ENCODE data around the gene PKDCC. TPM values are rescaled to one million over a fixed set of nuclear protein-coding genes. Genes with fewer than 3 reads are reported as not detected.

Gene PKDCC
- total and polyA plus RNA-seq, 2 of the 13 experiments (the other 11 are each of a cell fraction or from before 2014, with no cell fraction given) = 52.6 to 58.8 TPM

DNA sequence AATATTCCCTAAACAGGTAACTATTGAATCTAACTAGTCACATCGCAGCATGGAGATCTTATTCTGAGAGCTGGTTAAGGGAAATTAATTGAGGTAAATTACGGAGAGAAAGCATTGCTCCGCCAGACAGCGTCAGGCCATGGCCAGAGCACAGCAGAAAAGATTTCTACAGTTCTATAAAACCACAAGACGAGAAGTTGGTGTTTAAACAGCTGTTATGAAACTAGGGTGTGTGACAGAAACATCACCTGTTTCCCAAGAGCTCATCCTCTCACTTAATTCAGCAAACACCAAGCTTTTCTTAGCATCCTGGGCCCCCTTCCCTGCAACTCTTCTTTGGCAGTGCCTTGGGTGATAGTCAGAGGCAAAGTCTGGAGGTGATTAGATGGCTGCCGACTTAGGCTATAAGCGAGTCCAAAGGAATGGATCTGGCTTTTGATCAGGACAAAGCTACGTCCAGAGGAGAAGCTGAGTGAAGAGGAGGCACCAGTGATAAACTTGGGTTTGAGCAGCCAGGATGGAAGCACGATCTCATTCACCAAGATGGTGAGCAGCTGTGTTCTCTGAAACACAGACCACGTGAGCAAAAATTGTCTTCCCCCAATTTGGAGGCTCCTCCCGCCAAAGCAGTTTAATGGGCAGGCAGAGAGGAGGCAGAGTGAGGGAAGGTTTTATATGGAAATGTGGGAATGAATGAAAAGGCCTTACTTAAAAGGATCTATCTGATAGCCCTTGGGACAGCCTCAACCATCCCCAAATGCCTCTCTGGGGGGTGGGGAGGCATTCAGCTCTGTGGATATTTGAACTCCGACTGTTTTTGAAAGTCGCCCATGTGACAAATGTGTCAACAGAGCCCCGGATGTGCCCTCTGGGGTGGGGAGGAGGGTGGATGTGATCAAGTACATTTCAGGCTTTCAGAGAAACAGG is 57.8 kb downstream of the PKDCC start (continued):
- TF ChIP-seq ZFYVE20 (CRISPR knock-in tag; IDR thresholded peaks at IDR 0.05; ENCODE audit: borderline replicate concordance, low read depth) (no peak), CCAR2 (optimal IDR thresholded peaks at IDR 0.05; ENCODE audit: low read depth, low read length) (no peak), ETV6 (CRISPR knock-in tag; conservative IDR thresholded peaks at IDR 0.05) (no peak), HNRNPL (IDR thresholded peaks at IDR 0.05; ENCODE audit: low read depth, low read length) (no peak), FOXO1 (CRISPR knock-in tag; IDR thresholded peaks at IDR 0.05) (peak; percentile 89; the same call in 1 of the 2 replicates), ZNF737 (CRISPR knock-in tag; IDR thresholded peaks at IDR 0.05; ENCODE audit: borderline replicate concordance) (no peak), TOE1 (CRISPR knock-in tag; IDR thresholded peaks at IDR 0.05) (peak; percentile 95), CBFB (CRISPR knock-in tag; IDR thresholded peaks at IDR 0.05) (peak; percentile 33), ZNF619 (CRISPR knock-in tag; IDR thresholded peaks at IDR 0.05) (peak; percentile 48; the same call in 1 of the 2 replicates), CENPX (CRISPR knock-in tag; IDR thresholded peaks at IDR 0.05) (no peak), ZNF788 (CRISPR knock-in tag; IDR thresholded peaks at IDR 0.05; ENCODE audit: borderline replicate concordance) (peak; percentile 78; the same call in 1 of the 2 replicates), SMYD3 (CRISPR knock-in tag; IDR thresholded peaks at IDR 0.05) (no peak), ZNF644 (CRISPR knock-in tag; IDR thresholded peaks at IDR 0.05; ENCODE audit: low read depth) (peak; percentile 70; the same call in 1 of the 2 replicates), TMF1 (CRISPR knock-in tag; IDR thresholded peaks at IDR 0.05; ENCODE audit: low read depth) (no peak)
- TF ChIP-seq, protein P1, sequence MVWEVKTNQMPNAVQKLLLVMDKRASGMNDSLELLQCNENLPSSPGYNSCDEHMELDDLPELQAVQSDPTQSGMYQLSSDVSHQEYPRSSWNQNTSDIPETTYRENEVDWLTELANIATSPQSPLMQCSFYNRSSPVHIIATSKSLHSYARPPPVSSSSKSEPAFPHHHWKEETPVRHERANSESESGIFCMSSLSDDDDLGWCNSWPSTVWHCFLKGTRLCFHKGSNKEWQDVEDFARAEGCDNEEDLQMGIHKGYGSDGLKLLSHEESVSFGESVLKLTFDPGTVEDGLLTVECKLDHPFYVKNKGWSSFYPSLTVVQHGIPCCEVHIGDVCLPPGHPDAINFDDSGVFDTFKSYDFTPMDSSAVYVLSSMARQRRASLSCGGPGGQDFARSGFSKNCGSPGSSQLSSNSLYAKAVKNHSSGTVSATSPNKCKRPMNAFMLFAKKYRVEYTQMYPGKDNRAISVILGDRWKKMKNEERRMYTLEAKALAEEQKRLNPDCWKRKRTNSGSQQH (CRISPR knock-in tag; IDR thresholded peaks at IDR 0.05; ENCODE audit: low read depth) = no peak
- TF ChIP-seq, protein P2, sequence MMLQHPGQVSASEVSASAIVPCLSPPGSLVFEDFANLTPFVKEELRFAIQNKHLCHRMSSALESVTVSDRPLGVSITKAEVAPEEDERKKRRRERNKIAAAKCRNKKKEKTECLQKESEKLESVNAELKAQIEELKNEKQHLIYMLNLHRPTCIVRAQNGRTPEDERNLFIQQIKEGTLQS (CRISPR knock-in tag; IDR thresholded peaks at IDR 0.05) = no peak
- TF ChIP-seq, protein P3, sequence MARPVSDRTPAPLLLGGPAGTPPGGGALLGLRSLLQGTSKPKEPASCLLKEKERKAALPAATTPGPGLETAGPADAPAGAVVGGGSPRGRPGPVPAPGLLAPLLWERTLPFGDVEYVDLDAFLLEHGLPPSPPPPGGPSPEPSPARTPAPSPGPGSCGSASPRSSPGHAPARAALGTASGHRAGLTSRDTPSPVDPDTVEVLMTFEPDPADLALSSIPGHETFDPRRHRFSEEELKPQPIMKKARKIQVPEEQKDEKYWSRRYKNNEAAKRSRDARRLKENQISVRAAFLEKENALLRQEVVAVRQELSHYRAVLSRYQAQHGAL (CRISPR knock-in tag; IDR thresholded peaks at IDR 0.05; ENCODE audit: not compliant biosample characterization) = no peak
- TF ChIP-seq, protein P4, sequence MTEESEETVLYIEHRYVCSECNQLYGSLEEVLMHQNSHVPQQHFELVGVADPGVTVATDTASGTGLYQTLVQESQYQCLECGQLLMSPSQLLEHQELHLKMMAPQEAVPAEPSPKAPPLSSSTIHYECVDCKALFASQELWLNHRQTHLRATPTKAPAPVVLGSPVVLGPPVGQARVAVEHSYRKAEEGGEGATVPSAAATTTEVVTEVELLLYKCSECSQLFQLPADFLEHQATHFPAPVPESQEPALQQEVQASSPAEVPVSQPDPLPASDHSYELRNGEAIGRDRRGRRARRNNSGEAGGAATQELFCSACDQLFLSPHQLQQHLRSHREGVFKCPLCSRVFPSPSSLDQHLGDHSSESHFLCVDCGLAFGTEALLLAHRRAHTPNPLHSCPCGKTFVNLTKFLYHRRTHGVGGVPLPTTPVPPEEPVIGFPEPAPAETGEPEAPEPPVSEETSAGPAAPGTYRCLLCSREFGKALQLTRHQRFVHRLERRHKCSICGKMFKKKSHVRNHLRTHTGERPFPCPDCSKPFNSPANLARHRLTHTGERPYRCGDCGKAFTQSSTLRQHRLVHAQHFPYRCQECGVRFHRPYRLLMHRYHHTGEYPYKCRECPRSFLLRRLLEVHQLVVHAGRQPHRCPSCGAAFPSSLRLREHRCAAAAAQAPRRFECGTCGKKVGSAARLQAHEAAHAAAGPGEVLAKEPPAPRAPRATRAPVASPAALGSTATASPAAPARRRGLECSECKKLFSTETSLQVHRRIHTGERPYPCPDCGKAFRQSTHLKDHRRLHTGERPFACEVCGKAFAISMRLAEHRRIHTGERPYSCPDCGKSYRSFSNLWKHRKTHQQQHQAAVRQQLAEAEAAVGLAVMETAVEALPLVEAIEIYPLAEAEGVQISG (CRISPR knock-in tag; IDR thresholded peaks at IDR 0.05) = no peak
- TF ChIP-seq, protein P5, sequence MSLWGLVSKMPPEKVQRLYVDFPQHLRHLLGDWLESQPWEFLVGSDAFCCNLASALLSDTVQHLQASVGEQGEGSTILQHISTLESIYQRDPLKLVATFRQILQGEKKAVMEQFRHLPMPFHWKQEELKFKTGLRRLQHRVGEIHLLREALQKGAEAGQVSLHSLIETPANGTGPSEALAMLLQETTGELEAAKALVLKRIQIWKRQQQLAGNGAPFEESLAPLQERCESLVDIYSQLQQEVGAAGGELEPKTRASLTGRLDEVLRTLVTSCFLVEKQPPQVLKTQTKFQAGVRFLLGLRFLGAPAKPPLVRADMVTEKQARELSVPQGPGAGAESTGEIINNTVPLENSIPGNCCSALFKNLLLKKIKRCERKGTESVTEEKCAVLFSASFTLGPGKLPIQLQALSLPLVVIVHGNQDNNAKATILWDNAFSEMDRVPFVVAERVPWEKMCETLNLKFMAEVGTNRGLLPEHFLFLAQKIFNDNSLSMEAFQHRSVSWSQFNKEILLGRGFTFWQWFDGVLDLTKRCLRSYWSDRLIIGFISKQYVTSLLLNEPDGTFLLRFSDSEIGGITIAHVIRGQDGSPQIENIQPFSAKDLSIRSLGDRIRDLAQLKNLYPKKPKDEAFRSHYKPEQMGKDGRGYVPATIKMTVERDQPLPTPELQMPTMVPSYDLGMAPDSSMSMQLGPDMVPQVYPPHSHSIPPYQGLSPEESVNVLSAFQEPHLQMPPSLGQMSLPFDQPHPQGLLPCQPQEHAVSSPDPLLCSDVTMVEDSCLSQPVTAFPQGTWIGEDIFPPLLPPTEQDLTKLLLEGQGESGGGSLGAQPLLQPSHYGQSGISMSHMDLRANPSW (CRISPR knock-in tag; IDR thresholded peaks at IDR 0.05; ENCODE audit: borderline replicate concordance) = no peak; the same call in 1 of the 2 replicates

Measured in HepG2 (cell line).